Caco-2 (cell line): ENCODE results near the gene THRB. TPM values are rescaled to one million over a fixed set of nuclear protein-coding genes. Genes with fewer than 3 reads are reported as not detected.
A peak's percentile ranks its signal among the peaks of the same experiment; 100 is the strongest.
"Not testable (repeated sequence)": the region's sequence is repeated elsewhere in the genome, so short reads cannot be mapped to it uniquely, and the experiment has no call there.

Source experiments
- BruUV-seq: library from RNA; stranded (reverse); fragments of 400-500 nt; replicated peaks from 2 replicates; lab custom pipeline; 2021; lab: Mats Ljungman, UMichigan
- CTCF ChIA-PET: fragments of 300-600 bp; sonication (Branson Sonifier 250); formaldehyde crosslinking; loops from one replicate; lab custom pipeline; 2022; ENCODE audit warnings: antibody characterized with exemption; lab: Charles Lee
- POLR2A ChIA-PET: fragments of 300-600 bp; sonication (Branson Sonifier 250); formaldehyde crosslinking; loops from one replicate; lab custom pipeline; 2022; ENCODE audit warnings: antibody characterized with exemption; lab: Charles Lee
- DNase-seq, 2 experiments: peaks; one replicate each; pipeline versions ENCODE4 v3.0.0 to v3.0.0-alpha.2; 2020 to 2022
- H3K27me3 ChIP-seq: replicated peaks from 2 replicates; pipeline ENCODE4 v1.6.0; 2011; ENCODE audit warnings: low read length; ENCODE audit not compliant: control insufficient read depth, insufficient read depth
- H3K36me3 ChIP-seq: 2 replicates; pipeline ENCODE4 v1.5.1; 2011; ENCODE audit warnings: low read length; ENCODE audit not compliant: control insufficient read depth, insufficient read depth
- H3K4me1 ChIP-seq: fragments of 250-450 bp; sonication (Bioruptor Pico); 2 replicates; pipeline ENCODE4 v1.5.1; 2020; ENCODE audit warnings: mild to moderate bottlenecking
- H3K4me3 ChIP-seq: 2 replicates; pipeline ENCODE4 v1.5.1; 2011; ENCODE audit warnings: low read depth, mild to moderate bottlenecking, control low read depth, low read length
- H3K9me3 ChIP-seq: fragments of 250-450 bp; sonication (Bioruptor Pico); 2 replicates; pipeline ENCODE4 v1.5.1; 2020; ENCODE audit warnings: mild to moderate bottlenecking, moderate library complexity
- H3K27ac Mint-ChIP-seq: one replicate; pipeline ENCODE4 v1.8.0; 2022; ENCODE audit warnings: mixed read lengths; ENCODE audit not compliant: unreplicated experiment
- H3K27me3 Mint-ChIP-seq: one replicate; pipeline ENCODE4 v1.8.0; 2022; ENCODE audit warnings: mixed read lengths; ENCODE audit not compliant: insufficient read depth, unreplicated experiment
- H3K36me3 Mint-ChIP-seq: one replicate; pipeline ENCODE4 v1.8.0; 2022; ENCODE audit warnings: mild to moderate bottlenecking, mixed read lengths; ENCODE audit not compliant: insufficient read depth, unreplicated experiment
- H3K4me1 Mint-ChIP-seq: one replicate; pipeline ENCODE4 v1.8.0; 2022; ENCODE audit warnings: low read depth, mixed read lengths; ENCODE audit not compliant: unreplicated experiment
- H3K4me3 Mint-ChIP-seq: one replicate; pipeline ENCODE4 v1.8.0; 2022; ENCODE audit warnings: mild to moderate bottlenecking, moderate library complexity, mixed read lengths; ENCODE audit not compliant: unreplicated experiment
- H3K9me3 Mint-ChIP-seq: one replicate; pipeline ENCODE4 v1.8.0; 2022; ENCODE audit warnings: mixed read lengths; ENCODE audit not compliant: unreplicated experiment
- intact Hi-C: fragments of 100-400 bp; cut with micrococcal nuclease; formaldehyde crosslinking; loops from one replicate; pipeline ENCODE4 v1.10.0; 2022; ENCODE audit not compliant: unreplicated experiment
- total RNA-seq: library from RNA; stranded (reverse); gene quantifications from 2 replicates; pipeline ENCODE4 v1.2.3, GENCODE V29; 2022
- TF ChIP-seq, protein P1 (sequence below), 2 experiments: fragments of 200-600 bp in 1 of 2; IDR thresholded peaks; 1 replicate in 1 of 2; 2 replicates in 1 of 2; pipeline versions ENCODE4 v1.5.1 to v1.8.0; 2011 to 2022; ENCODE audit warnings: antibody characterized with exemption in 1 of 2, control low read depth in 1 of 2, inconsistent platforms in 1 of 2, low read depth in 1 of 2, low read length in 1 of 2, mild to moderate bottlenecking in 1 of 2, moderate library complexity in 1 of 2; ENCODE audit not compliant: insufficient read depth in 1 of 2, severe bottlenecking in 1 of 2, unreplicated experiment in 1 of 2

The THRB gene
- total RNA-seq, 1 experiment from 2014 or later, result 19.4 TPM

DNA sequence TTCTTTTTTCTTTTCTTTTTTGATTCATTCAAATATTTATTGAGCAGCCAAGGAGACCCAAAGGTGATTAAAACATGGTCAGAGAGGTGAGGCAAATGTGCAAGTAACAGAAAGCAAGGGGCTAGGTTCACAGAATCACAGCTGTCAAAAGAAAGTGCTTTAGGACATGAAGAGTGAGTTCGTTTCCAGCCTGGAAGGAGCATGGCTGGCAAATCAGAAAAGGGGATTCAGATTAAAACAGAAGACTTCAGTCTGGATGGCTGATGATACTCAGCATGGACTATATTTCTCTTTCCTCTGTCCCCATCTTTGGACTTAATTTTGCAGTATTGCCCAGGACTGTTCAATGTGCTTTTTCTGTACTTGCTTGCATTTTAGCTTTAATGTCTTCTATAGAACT is 398.4 kb downstream of the THRB start:
- H3K4me3 Mint-ChIP-seq, result no peak overlapping the region
- no peak overlapping the region for H3K27ac Mint-ChIP-seq
- CTCF ChIA-PET, result no interaction called here
- Histone ChIP-seq H3K9me3 (peaks cover 9% of the 10 kb centered on the region; the same call in 1 of the 2 replicates), H3K27me3 (no peaks in the 10 kb centered on the region), H3K4me1 (no peaks in the 10 kb centered on the region), H3K4me3 (no peak overlapping the region), H3K36me3 (no peaks in the 10 kb centered on the region; the same call in 1 of the 2 replicates)
- no peaks in the 10 kb centered on the region for H3K27me3 Mint-ChIP-seq
- POLR2A ChIA-PET, result no interaction called here
- H3K36me3 Mint-ChIP-seq, result peaks cover 6% of the 10 kb centered on the region
- no peak for DNase-seq
- no TSS peak for BruUV-seq
- no peaks in the 10 kb centered on the region for H3K9me3 Mint-ChIP-seq
- intact Hi-C loops, result no loop called here
- TF ChIP-seq, protein P1, sequence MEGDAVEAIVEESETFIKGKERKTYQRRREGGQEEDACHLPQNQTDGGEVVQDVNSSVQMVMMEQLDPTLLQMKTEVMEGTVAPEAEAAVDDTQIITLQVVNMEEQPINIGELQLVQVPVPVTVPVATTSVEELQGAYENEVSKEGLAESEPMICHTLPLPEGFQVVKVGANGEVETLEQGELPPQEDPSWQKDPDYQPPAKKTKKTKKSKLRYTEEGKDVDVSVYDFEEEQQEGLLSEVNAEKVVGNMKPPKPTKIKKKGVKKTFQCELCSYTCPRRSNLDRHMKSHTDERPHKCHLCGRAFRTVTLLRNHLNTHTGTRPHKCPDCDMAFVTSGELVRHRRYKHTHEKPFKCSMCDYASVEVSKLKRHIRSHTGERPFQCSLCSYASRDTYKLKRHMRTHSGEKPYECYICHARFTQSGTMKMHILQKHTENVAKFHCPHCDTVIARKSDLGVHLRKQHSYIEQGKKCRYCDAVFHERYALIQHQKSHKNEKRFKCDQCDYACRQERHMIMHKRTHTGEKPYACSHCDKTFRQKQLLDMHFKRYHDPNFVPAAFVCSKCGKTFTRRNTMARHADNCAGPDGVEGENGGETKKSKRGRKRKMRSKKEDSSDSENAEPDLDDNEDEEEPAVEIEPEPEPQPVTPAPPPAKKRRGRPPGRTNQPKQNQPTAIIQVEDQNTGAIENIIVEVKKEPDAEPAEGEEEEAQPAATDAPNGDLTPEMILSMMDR (IDR thresholded peaks at IDR 0.05; ENCODE audit: insufficient read depth in 1 of 2, low read depth in 1 of 2, low read length in 1 of 2, severe bottlenecking in 1 of 2, unreplicated experiment in 1 of 2), result no peak
- H3K4me1 Mint-ChIP-seq, result no peaks in the 10 kb centered on the region

DNA sequence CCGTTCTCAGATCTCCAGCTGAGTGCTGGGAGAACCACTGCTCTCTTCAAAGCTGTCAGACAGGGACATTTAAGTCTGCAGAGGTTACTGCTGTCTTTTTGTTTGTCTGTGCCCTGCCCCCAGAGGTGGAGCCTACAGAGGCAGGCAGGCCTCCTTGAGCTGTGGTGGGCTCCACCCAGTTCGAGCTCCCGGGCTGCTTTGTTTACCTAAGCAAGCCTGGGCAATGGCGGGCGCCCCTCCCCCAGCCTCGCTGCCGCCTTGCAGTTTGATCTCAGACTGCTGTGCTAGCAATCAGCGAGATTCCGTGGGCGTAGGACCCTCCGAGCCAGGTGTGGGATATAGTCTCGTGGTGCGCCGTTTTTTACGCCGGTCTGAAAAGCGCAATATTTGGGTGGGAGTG is 399.8 kb downstream of the THRB start:
- H3K9me3 Mint-ChIP-seq, H3K36me3 ChIP-seq, H3K4me1 ChIP-seq, H3K4me1 Mint-ChIP-seq, POLR2A ChIA-PET, H3K27me3 ChIP-seq, intact Hi-C loops, H3K27me3 Mint-ChIP-seq, H3K36me3 Mint-ChIP-seq, H3K9me3 ChIP-seq: not testable (repeated sequence)
- CTCF ChIA-PET, result interaction anchor here (0.7 kb wide), 1 partner anchor 407 kb away, joined by 3 read pairs; no protein-coding TSS in a partner anchor
- BruUV-seq, result TSS peak; percentile 27
- H3K4me3 Mint-ChIP-seq, result peak overlapping the region; percentile 69
- peak overlapping the region; percentile 59 for H3K27ac Mint-ChIP-seq
- peak; percentile 29 to 69 for DNase-seq
- peak overlapping the region; percentile 38 for H3K4me3 ChIP-seq

DNA sequence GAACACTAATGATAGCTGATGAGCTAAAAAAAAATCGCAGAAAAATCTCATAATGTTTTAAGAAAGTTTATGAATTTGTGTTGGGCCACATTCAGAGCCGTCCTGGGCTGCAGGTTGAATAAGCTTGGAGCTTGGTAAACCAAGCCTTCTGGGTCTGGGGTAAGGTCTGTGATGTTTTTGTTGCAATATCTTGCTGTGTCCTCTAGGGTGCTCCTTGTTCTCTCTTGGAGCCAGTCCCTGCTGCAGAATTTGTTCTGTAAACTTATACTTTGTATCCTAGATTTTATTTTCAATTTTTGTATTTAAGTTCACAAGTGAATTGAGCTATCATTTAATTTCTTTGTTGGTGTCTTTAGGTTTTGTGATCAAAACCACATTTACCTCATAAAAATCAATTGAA is 405.9 kb downstream of the THRB start:
- Mint-ChIP-seq H3K4me3 (no peak overlapping the region), H3K9me3 (no peaks in the 10 kb centered on the region), H3K4me1 (no peaks in the 10 kb centered on the region), H3K36me3 (no peaks in the 10 kb centered on the region), H3K27me3 (no peaks in the 10 kb centered on the region), H3K27ac (no peak overlapping the region)
- Histone ChIP-seq H3K4me1 (no peaks in the 10 kb centered on the region), H3K27me3 (no peaks in the 10 kb centered on the region), H3K4me3 (no peak overlapping the region), H3K9me3 (peaks cover 4% of the 10 kb centered on the region), H3K36me3 (no peaks in the 10 kb centered on the region)
- intact Hi-C loops, result no loop called here
- ChIA-PET POLR2A (no interaction called here), CTCF (no interaction called here)
- TF ChIP-seq, protein P1 (IDR thresholded peaks at IDR 0.05; ENCODE audit: insufficient read depth in 1 of 2, low read depth in 1 of 2, low read length in 1 of 2, severe bottlenecking in 1 of 2, unreplicated experiment in 1 of 2), result no peak
- BruUV-seq, result no TSS peak
- DNase-seq, result no peak

GRCh38 chr3:24087469-24087868 is 407.2 kb downstream of the THRB start:
- Mint-ChIP-seq H3K4me1 (no peaks in the 10 kb centered on the region), H3K4me3 (no peak overlapping the region), H3K27ac (no peak overlapping the region), H3K27me3 (no peaks in the 10 kb centered on the region), H3K36me3 (no peaks in the 10 kb centered on the region), H3K9me3 (no peaks in the 10 kb centered on the region)
- ChIA-PET CTCF (no interaction called here), POLR2A (no interaction called here)
- no peaks in the 10 kb centered on the region for H3K4me1 ChIP-seq
- H3K4me3 ChIP-seq, result no peak overlapping the region
- no peaks in the 10 kb centered on the region for H3K27me3 ChIP-seq
- DNase-seq, result no peak
- peaks cover 4% of the 10 kb centered on the region for H3K9me3 ChIP-seq
- BruUV-seq, result no TSS peak
- intact Hi-C loops, result no loop called here
- H3K36me3 ChIP-seq, result no peaks in the 10 kb centered on the region
- TF ChIP-seq, protein P1 (IDR thresholded peaks at IDR 0.05; ENCODE audit: insufficient read depth in 1 of 2, low read depth in 1 of 2, low read length in 1 of 2, severe bottlenecking in 1 of 2, unreplicated experiment in 1 of 2), result no peak
